Body of pancreas (tissue), 4 donors: ENCODE results near the gene RMI2. TPM values are rescaled to one million over a fixed set of nuclear protein-coding genes. Genes with fewer than 3 reads are reported as not detected.

ENCODE experiments used
- ATAC-seq: fragments of 150-250 bp; one replicate; pipeline ENCODE4 v1.9.1; 2016
- DNase-seq, 4 donors: peaks; one replicate each; pipeline ENCODE4 v3.0.0-alpha.2; 2019
- H3K27ac ChIP-seq, 4 donors: fragments of 200-600 bp; sonication (generic); 1 replicate in 3 of 4; 2 replicates in 1 of 4; pipeline versions ENCODE4 v1.5.1 to v1.6.1; 2016 to 2019; ENCODE audit warnings: mild to moderate bottlenecking in 1 of 4, mixed read lengths in 1 of 4, moderate library complexity in 1 of 4
- H3K27me3 ChIP-seq, 2 donors: fragments of 200-600 bp; sonication (generic); one replicate each; pipeline ENCODE4 v1.6.0; 2016; ENCODE audit warnings: mild to moderate bottlenecking in 1 of 2
- H3K36me3 ChIP-seq, 2 donors: fragments of 200-600 bp; sonication (generic); replicated peaks in 1 of 2; 2 replicates each; pipeline ENCODE4 v1.5.1; 2016; ENCODE audit warnings: low read depth in 2 of 2; ENCODE audit not compliant: insufficient read depth in 1 of 2
- H3K4me1 ChIP-seq: fragments of 200-600 bp; sonication (generic); one replicate; pipeline ENCODE4 v1.6.0; 2016
- H3K4me3 ChIP-seq, 2 donors: fragments of 200-600 bp; sonication (generic); 1 replicate in 1 of 2; 2 replicates in 1 of 2; pipeline ENCODE4 v1.5.1; 2016 to 2019
- H3K9me3 ChIP-seq, 3 donors: fragments of 200-600 bp; sonication (generic); 1 replicate in 2 of 3; 2 replicates in 1 of 3; pipeline ENCODE4 v1.5.1; 2016
- CTCF ChIP-seq, 7 experiments: fragments of 450-650 bp in 4 of 7; fragments of 200-600 bp in 3 of 7; sonication (generic) in 3 of 7; IDR thresholded peaks; one replicate each; pipeline ENCODE4 v1.5.1; 2016 to 2019; ENCODE audit warnings: antibody characterized with exemption in 7 of 7
- POLR2A ChIP-seq, 3 donors: fragments of 450-650 bp; IDR thresholded peaks; one replicate each; pipeline ENCODE4 v1.6.1; 2016; ENCODE audit warnings: antibody characterized with exemption in 3 of 3, mild to moderate bottlenecking in 2 of 3
- WGBS, 2 donors: methylation state at CpG; one replicate each; pipeline ENCODE4 v1.1.5; 2017; 5-methylcytosine and 5-hydroxymethylcytosine counted together
- intact Hi-C: fragments of 100-400 bp; cut with DNase I; formaldehyde crosslinking; loops from one replicate; pipeline ENCODE4 v1.15.1; 2023
- total RNA-seq, 2 donors: library from RNA; depleted of rRNA; stranded (reverse); fragments of >200 nt; gene quantifications; one replicate each; pipeline ENCODE4 v1.1.0, GENCODE V29; 2016

RMI2 gene
- total RNA-seq, 2 donors from 2014 or later: 1.3 to 3.0 TPM

GRCh38 chr16:11319529-11320146, 25.6 kb upstream of the RMI2 start:
- intact Hi-C loops: no loop called here
- Histone ChIP-seq H3K27me3 (no peaks in the 10 kb centered on the region), H3K9me3 (no peaks in the 10 kb centered on the region), H3K4me3 (no peak overlapping the region), H3K36me3 (no peaks in the 10 kb centered on the region), H3K27ac (no peak overlapping the region), H3K4me1 (no peaks in the 10 kb centered on the region)
- WGBS, 2 donors: 49 to 89% methylated on average over 2 to 8 of the region's 8 CpGs
- peak; percentile 19 to 41 (median 32) for DNase-seq
- no peak for ATAC-seq
- TF ChIP-seq POLR2A (IDR thresholded peaks at IDR 0.05) (no peak), CTCF (IDR thresholded peaks at IDR 0.05) (no peak)

GRCh38 chr16:11320170-11320569, 25.1 kb upstream of the RMI2 start:
- Histone ChIP-seq H3K9me3 (no peaks in the 10 kb centered on the region), H3K36me3 (no peaks in the 10 kb centered on the region), H3K27ac (no peak overlapping the region), H3K4me3 (no peak overlapping the region), H3K27me3 (no peaks in the 10 kb centered on the region), H3K4me1 (no peaks in the 10 kb centered on the region)
- no peak for ATAC-seq
- TF ChIP-seq CTCF (IDR thresholded peaks at IDR 0.05) (no peak), POLR2A (IDR thresholded peaks at IDR 0.05) (no peak)
- DNase-seq: no peak
- WGBS, 2 donors: 75 to 94% methylated on average over 9 to 10 of the region's 10 CpGs
- intact Hi-C loops: no loop called here

GRCh38 chr16:11321662-11322061, 23.6 kb upstream of the RMI2 start:
- Histone ChIP-seq H3K36me3 (no peaks in the 10 kb centered on the region), H3K9me3 (no peaks in the 10 kb centered on the region), H3K4me1 (no peaks in the 10 kb centered on the region), H3K27ac (no peak overlapping the region), H3K4me3 (no peak overlapping the region), H3K27me3 (no peaks in the 10 kb centered on the region)
- DNase-seq (no peak), ATAC-seq (no peak)
- WGBS, 2 donors: 67% methylated on average over 5 of the region's 5 CpGs
- no peak for TF ChIP-seq POLR2A (IDR thresholded peaks at IDR 0.05)
- no peak for TF ChIP-seq CTCF (IDR thresholded peaks at IDR 0.05)
- intact Hi-C loops: no loop called here

GRCh38 chr16:11322823-11323222, 22.4 kb upstream of the RMI2 start:
- H3K27me3 ChIP-seq: no peaks in the 10 kb centered on the region
- intact Hi-C loops: no loop called here
- 55 to 79% methylated on average over 3 of the region's 3 CpGs for whole genome bisulfite sequencing, 2 donors
- no peaks in the 10 kb centered on the region for H3K9me3 ChIP-seq
- DNase-seq: no peak
- H3K4me3 ChIP-seq: no peak overlapping the region
- TF ChIP-seq CTCF (IDR thresholded peaks at IDR 0.05) (no peak), POLR2A (IDR thresholded peaks at IDR 0.05) (no peak)
- H3K27ac ChIP-seq: no peak overlapping the region
- no peaks in the 10 kb centered on the region for H3K4me1 ChIP-seq
- ATAC-seq: no peak
- H3K36me3 ChIP-seq: no peaks in the 10 kb centered on the region
